Measurements from ENCODE around the gene SMG6. TPM values are rescaled to one million over a fixed set of nuclear protein-coding genes. Genes with fewer than 3 reads are reported as not detected.

Gene SMG6
- total RNA-seq, 1 experiment from 2014 or later, result 25.6 TPM

DNA sequence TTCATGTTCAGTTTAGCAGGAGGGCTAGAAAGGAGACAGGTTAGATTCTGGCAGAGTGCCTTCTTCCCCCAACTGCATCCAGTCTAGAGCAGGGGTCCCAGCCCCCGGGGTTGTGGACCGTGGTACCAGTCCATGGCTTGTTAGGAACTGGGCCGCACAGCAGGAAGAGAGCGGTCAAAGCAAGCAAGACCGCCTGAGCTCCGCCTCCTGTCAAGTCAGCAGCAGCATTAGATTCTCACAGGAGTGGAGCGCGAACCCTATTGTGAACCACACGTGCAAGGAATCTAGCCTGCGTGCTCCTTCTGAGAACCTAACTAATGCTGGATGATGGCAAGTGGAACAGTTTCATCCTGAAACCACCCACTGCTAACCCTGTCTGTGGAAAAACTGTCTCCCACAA lies 153.7 kb downstream of the SMG6 start (continued):
- TF ChIP-seq, protein P1, sequence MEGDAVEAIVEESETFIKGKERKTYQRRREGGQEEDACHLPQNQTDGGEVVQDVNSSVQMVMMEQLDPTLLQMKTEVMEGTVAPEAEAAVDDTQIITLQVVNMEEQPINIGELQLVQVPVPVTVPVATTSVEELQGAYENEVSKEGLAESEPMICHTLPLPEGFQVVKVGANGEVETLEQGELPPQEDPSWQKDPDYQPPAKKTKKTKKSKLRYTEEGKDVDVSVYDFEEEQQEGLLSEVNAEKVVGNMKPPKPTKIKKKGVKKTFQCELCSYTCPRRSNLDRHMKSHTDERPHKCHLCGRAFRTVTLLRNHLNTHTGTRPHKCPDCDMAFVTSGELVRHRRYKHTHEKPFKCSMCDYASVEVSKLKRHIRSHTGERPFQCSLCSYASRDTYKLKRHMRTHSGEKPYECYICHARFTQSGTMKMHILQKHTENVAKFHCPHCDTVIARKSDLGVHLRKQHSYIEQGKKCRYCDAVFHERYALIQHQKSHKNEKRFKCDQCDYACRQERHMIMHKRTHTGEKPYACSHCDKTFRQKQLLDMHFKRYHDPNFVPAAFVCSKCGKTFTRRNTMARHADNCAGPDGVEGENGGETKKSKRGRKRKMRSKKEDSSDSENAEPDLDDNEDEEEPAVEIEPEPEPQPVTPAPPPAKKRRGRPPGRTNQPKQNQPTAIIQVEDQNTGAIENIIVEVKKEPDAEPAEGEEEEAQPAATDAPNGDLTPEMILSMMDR (IDR thresholded peaks at IDR 0.05), result no peak

DNA sequence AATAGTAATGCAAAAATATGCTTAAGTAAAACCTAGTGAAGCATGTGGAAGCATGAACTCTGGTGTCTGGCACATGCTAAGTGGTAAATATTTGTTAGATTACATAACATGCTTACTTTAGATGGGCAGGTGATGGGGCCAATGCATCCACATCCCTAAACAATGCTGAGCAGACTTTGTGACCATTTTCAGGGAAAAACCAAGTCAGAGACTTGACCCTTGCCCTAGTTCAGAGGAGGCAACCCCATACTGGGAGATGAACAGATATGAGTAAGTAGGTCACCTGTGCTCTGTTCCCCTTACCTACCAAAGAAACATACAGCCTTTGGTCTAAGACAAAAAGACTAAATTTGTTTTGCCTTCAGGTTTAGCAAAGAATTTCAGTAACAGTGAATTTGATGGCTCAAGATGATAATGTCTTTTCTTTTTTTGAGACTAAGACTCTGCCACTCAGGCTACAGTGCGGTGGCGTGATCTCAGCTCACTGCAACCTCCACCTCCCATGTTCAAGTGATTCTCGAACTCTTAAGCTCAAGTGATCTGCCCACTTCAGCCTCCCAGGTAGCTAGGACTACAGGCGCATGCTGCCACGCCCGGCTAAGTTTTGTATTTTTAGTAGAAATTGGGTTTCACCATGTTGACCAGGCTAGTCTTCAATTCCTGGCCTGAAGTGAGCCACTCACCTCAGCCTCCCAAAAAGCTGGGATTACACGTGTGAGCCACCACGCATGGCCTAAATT lies 157.3 kb downstream of the SMG6 start:
- TF ChIP-seq ZNF396 (CRISPR knock-in tag; IDR thresholded peaks at IDR 0.05; ENCODE audit: borderline replicate concordance), result no peak
- no peak for TF ChIP-seq ZNF423 (CRISPR knock-in tag; IDR thresholded peaks at IDR 0.05)
- no peak for TF ChIP-seq TEAD4 (CRISPR knock-in tag; IDR thresholded peaks at IDR 0.05)
- no peak for TF ChIP-seq JUN (CRISPR knock-in tag; IDR thresholded peaks at IDR 0.05)
- TF ChIP-seq, protein P2, sequence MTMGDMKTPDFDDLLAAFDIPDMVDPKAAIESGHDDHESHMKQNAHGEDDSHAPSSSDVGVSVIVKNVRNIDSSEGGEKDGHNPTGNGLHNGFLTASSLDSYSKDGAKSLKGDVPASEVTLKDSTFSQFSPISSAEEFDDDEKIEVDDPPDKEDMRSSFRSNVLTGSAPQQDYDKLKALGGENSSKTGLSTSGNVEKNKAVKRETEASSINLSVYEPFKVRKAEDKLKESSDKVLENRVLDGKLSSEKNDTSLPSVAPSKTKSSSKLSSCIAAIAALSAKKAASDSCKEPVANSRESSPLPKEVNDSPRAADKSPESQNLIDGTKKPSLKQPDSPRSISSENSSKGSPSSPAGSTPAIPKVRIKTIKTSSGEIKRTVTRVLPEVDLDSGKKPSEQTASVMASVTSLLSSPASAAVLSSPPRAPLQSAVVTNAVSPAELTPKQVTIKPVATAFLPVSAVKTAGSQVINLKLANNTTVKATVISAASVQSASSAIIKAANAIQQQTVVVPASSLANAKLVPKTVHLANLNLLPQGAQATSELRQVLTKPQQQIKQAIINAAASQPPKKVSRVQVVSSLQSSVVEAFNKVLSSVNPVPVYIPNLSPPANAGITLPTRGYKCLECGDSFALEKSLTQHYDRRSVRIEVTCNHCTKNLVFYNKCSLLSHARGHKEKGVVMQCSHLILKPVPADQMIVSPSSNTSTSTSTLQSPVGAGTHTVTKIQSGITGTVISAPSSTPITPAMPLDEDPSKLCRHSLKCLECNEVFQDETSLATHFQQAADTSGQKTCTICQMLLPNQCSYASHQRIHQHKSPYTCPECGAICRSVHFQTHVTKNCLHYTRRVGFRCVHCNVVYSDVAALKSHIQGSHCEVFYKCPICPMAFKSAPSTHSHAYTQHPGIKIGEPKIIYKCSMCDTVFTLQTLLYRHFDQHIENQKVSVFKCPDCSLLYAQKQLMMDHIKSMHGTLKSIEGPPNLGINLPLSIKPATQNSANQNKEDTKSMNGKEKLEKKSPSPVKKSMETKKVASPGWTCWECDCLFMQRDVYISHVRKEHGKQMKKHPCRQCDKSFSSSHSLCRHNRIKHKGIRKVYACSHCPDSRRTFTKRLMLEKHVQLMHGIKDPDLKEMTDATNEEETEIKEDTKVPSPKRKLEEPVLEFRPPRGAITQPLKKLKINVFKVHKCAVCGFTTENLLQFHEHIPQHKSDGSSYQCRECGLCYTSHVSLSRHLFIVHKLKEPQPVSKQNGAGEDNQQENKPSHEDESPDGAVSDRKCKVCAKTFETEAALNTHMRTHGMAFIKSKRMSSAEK (CRISPR knock-in tag; IDR thresholded peaks at IDR 0.05; ENCODE audit: borderline replicate concordance), result no peak
- no peak for TF ChIP-seq NR2C2 (CRISPR knock-in tag; IDR thresholded peaks at IDR 0.05)
- TF ChIP-seq ZNF232 (CRISPR knock-in tag; IDR thresholded peaks at IDR 0.05), result no peak
- TF ChIP-seq, protein P3, sequence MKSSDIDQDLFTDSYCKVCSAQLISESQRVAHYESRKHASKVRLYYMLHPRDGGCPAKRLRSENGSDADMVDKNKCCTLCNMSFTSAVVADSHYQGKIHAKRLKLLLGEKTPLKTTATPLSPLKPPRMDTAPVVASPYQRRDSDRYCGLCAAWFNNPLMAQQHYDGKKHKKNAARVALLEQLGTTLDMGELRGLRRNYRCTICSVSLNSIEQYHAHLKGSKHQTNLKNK (CRISPR knock-in tag; IDR thresholded peaks at IDR 0.05), result no peak
- TF ChIP-seq, protein P4, sequence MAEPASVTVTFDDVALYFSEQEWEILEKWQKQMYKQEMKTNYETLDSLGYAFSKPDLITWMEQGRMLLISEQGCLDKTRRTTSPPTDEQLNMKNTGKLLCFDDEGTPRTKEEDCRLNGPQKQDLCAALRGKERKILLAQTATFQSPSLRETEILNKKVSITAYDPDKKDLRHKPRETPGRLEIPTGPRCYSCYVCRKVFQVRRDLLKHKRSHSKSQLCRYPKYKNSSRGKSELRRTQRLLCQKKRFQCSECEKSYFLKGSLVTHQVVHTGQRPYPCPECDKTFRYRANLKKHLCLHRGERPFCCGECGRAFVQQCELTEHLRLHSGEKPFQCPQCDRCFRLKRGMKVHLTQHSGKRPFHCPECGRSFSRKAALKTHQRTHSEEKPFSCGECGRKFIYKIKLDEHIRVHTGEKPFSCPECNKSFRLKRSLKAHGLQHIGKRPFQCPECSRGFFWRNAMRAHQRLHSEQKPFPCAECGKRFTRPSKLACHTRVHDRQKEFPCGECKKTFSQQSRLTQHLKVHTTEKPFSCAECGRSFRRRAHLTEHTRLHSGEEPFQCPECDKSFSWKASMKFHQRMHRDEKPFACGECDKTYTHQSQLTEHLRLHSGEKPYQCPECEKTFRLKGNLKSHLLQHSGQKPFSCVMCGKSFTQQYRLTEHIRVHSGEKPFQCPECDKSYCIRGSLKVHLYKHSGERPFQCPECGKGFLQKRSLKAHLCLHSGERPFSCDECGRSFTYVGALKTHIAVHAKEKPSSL (CRISPR knock-in tag; conservative IDR thresholded peaks at IDR 0.05), result no peak
- no peak for TF ChIP-seq ZNF317 (CRISPR knock-in tag; IDR thresholded peaks at IDR 0.05; ENCODE audit: borderline replicate concordance, low read depth)
- no peak for ATAC-seq
- DNase-seq (ENCODE audit: low spot score), result no peak
- H3K4me1 Mint-ChIP-seq, result peaks cover 4% of the 10 kb centered on the region
- H3K27me3 Mint-ChIP-seq (ENCODE audit: low read depth), result no peaks in the 10 kb centered on the region
- H3K9me3 Mint-ChIP-seq, result no peaks in the 10 kb centered on the region
- H3K36me3 Mint-ChIP-seq, result no peaks in the 10 kb centered on the region
- no peak overlapping the region for H3K27ac Mint-ChIP-seq
- no peak overlapping the region for H3K4me3 Mint-ChIP-seq
- ChIA-PET CTCF (interaction anchor here (1.0 to 2.2 kb wide), 4 partner anchors 88 to 98 kb away, joined by 3 to 8 read pairs (median 5); partner anchors contain the start of gene HIC1), POLR2A (no interaction called here)

DNA sequence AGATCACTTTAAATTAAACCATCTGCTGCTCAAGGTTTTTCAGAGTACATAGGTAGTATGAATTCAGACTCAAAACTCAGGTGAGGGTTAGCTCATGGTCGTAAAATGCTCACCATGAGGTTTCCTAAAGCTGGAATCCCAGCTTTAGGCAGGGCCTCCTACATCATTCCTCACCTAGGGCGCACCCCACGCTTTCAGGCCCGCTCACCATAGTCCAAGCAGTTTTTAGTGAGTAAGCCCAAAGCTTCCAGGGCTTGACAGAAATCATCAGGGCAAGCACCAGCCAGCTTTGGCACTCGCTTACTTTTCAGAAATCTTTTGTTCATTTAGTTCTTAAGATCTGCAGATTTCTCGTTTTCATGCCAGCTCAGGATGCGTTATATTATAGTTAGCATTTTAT lies 158.9 kb downstream of the SMG6 start:
- TF ChIP-seq, protein P5, sequence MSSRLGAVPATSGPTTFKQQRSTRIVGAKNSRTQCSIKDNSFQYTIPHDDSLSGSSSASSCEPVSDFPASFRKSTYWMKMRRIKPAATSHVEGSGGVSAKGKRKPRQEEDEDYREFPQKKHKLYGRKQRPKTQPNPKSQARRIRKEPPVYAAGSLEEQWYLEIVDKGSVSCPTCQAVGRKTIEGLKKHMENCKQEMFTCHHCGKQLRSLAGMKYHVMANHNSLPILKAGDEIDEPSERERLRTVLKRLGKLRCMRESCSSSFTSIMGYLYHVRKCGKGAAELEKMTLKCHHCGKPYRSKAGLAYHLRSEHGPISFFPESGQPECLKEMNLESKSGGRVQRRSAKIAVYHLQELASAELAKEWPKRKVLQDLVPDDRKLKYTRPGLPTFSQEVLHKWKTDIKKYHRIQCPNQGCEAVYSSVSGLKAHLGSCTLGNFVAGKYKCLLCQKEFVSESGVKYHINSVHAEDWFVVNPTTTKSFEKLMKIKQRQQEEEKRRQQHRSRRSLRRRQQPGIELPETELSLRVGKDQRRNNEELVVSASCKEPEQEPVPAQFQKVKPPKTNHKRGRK (CRISPR knock-in tag; IDR thresholded peaks at IDR 0.05; ENCODE audit: borderline replicate concordance), result no peak
- ChIA-PET POLR2A (no interaction called here), CTCF (interaction anchor here (0.7 to 2.0 kb wide), 4 partner anchors 86 to 272 kb away, joined by 3 to 8 read pairs (median 4); partner anchors contain the start of gene HIC1)
- no peak for ATAC-seq
- Mint-ChIP-seq H3K4me1 (peaks cover 11% of the 10 kb centered on the region), H3K4me3 (no peak overlapping the region), H3K27ac (0 out of 2 replicates have a peak overlapping the region, but pooled peaks have one; percentile 26), H3K27me3 (ENCODE audit: low read depth) (no peaks in the 10 kb centered on the region), H3K9me3 (no peaks in the 10 kb centered on the region), H3K36me3 (no peaks in the 10 kb centered on the region)
- no peak for DNase-seq (ENCODE audit: low spot score)

Data from WTC11 (cell line).